B cell (primary cell): ENCODE results near the gene SDCCAG8. TPM values are rescaled to one million over a fixed set of nuclear protein-coding genes. Genes with fewer than 3 reads are reported as not detected.

ENCODE experiments used
- ATAC-seq: fragments of 200-7000 bp; cut with Tn5 transposase; one replicate; pipeline ENCODE4 v1.10.0; 2021; ENCODE audit warnings: low read depth, mild to moderate bottlenecking, moderate number of reproducible peaks, moderate library complexity
- CTCF ChIA-PET: fragments of 350-600 bp; sonication (Branson Sonifier 250); formaldehyde crosslinking; loops from one replicate; lab custom pipeline; 2021; ENCODE audit warnings: antibody characterized with exemption, inconsistent platforms; lab: Charles Lee
- POLR2A ChIA-PET: fragments of 350-600 bp; sonication (Branson Sonifier 250); formaldehyde crosslinking; loops from one replicate; lab custom pipeline; 2021; ENCODE audit warnings: antibody characterized with exemption; lab: Charles Lee
- DNase-seq: peaks from one replicate; pipeline ENCODE4 v3.0.0; 2013
- H2AFZ ChIP-seq: 2 replicates; pipeline ENCODE4 v1.6.1; 2012; ENCODE audit warnings: mild to moderate bottlenecking, low read depth, low read length; ENCODE audit not compliant: insufficient read depth, poor library complexity, severe bottlenecking
- H3K27ac ChIP-seq, 2 donors: 1 replicate in 1 of 2; 2 replicates in 1 of 2; pipeline ENCODE4 v1.5.1; 2012 to 2013; ENCODE audit warnings: low read length in 2 of 2, mild to moderate bottlenecking in 2 of 2, moderate library complexity in 1 of 2
- H3K27me3 ChIP-seq, 4 experiments: fragments of 200-600 bp in 1 of 4; sonication (generic) in 1 of 4; replicated peaks in 1 of 4; 1 replicate in 2 of 4; 2 replicates in 2 of 4; pipeline versions ENCODE4 v1.6.1 to v1.7.0; 2013 to 2016; ENCODE audit warnings: low read length in 3 of 4, mild to moderate bottlenecking in 2 of 4, mixed read lengths in 1 of 4, moderate library complexity in 1 of 4; ENCODE audit not compliant: insufficient read depth in 4 of 4, control insufficient read depth in 3 of 4; ENCODE audit errors: control extremely low read depth in 1 of 4
- H3K36me3 ChIP-seq, 2 experiments: replicated peaks in 1 of 2; 1 replicate in 1 of 2; 2 replicates in 1 of 2; pipeline versions ENCODE4 v1.6.1 to v1.7.1; 2013; ENCODE audit warnings: low read length in 1 of 2; ENCODE audit not compliant: insufficient read depth in 2 of 2, control insufficient read depth in 1 of 2; ENCODE audit errors: control extremely low read depth in 1 of 2, extremely low read depth in 1 of 2
- H3K4me1 ChIP-seq, 2 donors: fragments of 200-600 bp in 1 of 2; sonication (generic) in 1 of 2; 1 replicate in 1 of 2; 2 replicates in 1 of 2; pipeline versions ENCODE4 v1.5.1 to v1.6.1; 2013 to 2017; ENCODE audit warnings: low read length in 2 of 2; ENCODE audit not compliant: control insufficient read depth in 2 of 2, insufficient read depth in 2 of 2
- H3K4me2 ChIP-seq: replicated peaks from 2 replicates; pipeline ENCODE3; 2012; ENCODE audit warnings: mild to moderate bottlenecking, low read depth, low read length; ENCODE audit not compliant: poor library complexity, severe bottlenecking
- H3K4me3 ChIP-seq, 5 experiments: fragments of 200-600 bp in 1 of 5; sonication (generic) in 1 of 5; 1 replicate in 3 of 5; 2 replicates in 2 of 5; pipeline versions ENCODE4 v1.5.1 to v1.7.0; 2011 to 2016; ENCODE audit warnings: low read length in 4 of 5, mild to moderate bottlenecking in 4 of 5, low read depth in 2 of 5, control low read depth in 1 of 5, moderate library complexity in 1 of 5; ENCODE audit not compliant: insufficient read depth in 1 of 5; ENCODE audit errors: control extremely low read depth in 1 of 5, extremely low read depth in 1 of 5
- H3K79me2 ChIP-seq: fragments of 200-600 bp; sonication (generic); one replicate; pipeline ENCODE4 v1.6.0; 2016; ENCODE audit warnings: low read length; ENCODE audit not compliant: control insufficient read depth, insufficient read depth
- H3K9ac ChIP-seq: fragments of 200-600 bp; sonication (generic); 2 replicates; pipeline ENCODE4 v1.6.1; 2017; ENCODE audit warnings: mild to moderate bottlenecking, low read length, moderate library complexity
- H3K9me3 ChIP-seq, 3 donors: one replicate each; pipeline versions ENCODE4 v1.6.1 to v1.7.1; 2013; ENCODE audit warnings: low read length in 2 of 3; ENCODE audit not compliant: control insufficient read depth in 2 of 3, insufficient read depth in 1 of 3; ENCODE audit errors: control extremely low read depth in 1 of 3
- H4K20me1 ChIP-seq: 2 replicates; pipeline ENCODE4 v1.6.0; 2012; ENCODE audit warnings: mild to moderate bottlenecking, low read length; ENCODE audit not compliant: insufficient read depth, control insufficient read depth, poor library complexity, severe bottlenecking
- H3K27ac Mint-ChIP-seq: one replicate; pipeline ENCODE4 v1.8.0; 2021; ENCODE audit warnings: mixed read lengths
- H3K27me3 Mint-ChIP-seq: one replicate; pipeline ENCODE4 v1.8.0; 2021; ENCODE audit warnings: mixed read lengths
- H3K4me1 Mint-ChIP-seq: one replicate; pipeline ENCODE4 v1.8.0; 2021; ENCODE audit warnings: mixed read lengths
- H3K4me3 Mint-ChIP-seq: one replicate; pipeline ENCODE4 v1.8.0; 2021; ENCODE audit warnings: mixed read lengths
- H3K9me3 Mint-ChIP-seq: one replicate; pipeline ENCODE4 v1.8.0; 2022; ENCODE audit warnings: mixed read lengths; ENCODE audit not compliant: insufficient read depth
- CTCF ChIP-seq: fragments of 200-600 bp; IDR thresholded peaks from one replicate; pipeline ENCODE4 v1.8.0; 2022; ENCODE audit warnings: antibody characterized with exemption, mild to moderate bottlenecking
- EZH2 ChIP-seq: IDR thresholded peaks from 2 replicates; pipeline ENCODE4 v1.6.1; 2012; ENCODE audit warnings: borderline replicate concordance, low read depth, mild to moderate bottlenecking, moderate library complexity, low read length; ENCODE audit not compliant: insufficient read depth, poor library complexity, severe bottlenecking
- WGBS: methylation state at CpG from one replicate; pipeline ENCODE4 v1.1.5; 2013; ENCODE audit warnings: missing lambda C conversion rate; ENCODE audit not compliant: insufficient coverage; 5-methylcytosine and 5-hydroxymethylcytosine counted together
- intact Hi-C: fragments of 100-400 bp; cut with micrococcal nuclease; formaldehyde crosslinking; loops from one replicate; pipeline ENCODE4 v1.10.0; 2022
- polyA plus RNA-seq: library from polyadenylated mRNA; depleted of rRNA; stranded (reverse); fragments of >200 nt; gene quantifications from 2 replicates; pipeline ENCODE4 v1.2.3, GENCODE V29; 2012
- total RNA-seq, 2 donors: library from RNA; stranded (reverse); fragments of 120-200 nt in 1 of 2; gene quantifications; 1 replicate in 1 of 2; 2 replicates in 1 of 2; pipeline versions ENCODE4 v1.2.3 to v1.2.4, GENCODE V29; 2013 to 2022

The SDCCAG8 gene
- total and polyA plus RNA-seq, 2 donors (not counting 1 experiment from before 2014, with no cell fraction given): 37.1 to 60.7 TPM

GRCh38 chr1:243432136-243432535 is 176.3 kb downstream of the SDCCAG8 start:
- no peaks in the 10 kb centered on the region for H3K79me2 ChIP-seq
- no peak overlapping the region for H3K4me2 ChIP-seq
- no peak overlapping the region for H2AFZ ChIP-seq
- H3K9me3 ChIP-seq: no peaks in the 10 kb centered on the region
- DNase-seq: no peak
- H3K9me3 Mint-ChIP-seq: no peaks in the 10 kb centered on the region
- WGBS: no CpG with 5 or more reads among the region's 3 CpGs
- H3K27ac ChIP-seq: no peak overlapping the region
- H3K4me1 ChIP-seq: no peaks in the 10 kb centered on the region
- ChIA-PET POLR2A (no interaction called here), CTCF (no interaction called here)
- no peaks in the 10 kb centered on the region for H3K4me1 Mint-ChIP-seq
- no peak overlapping the region for H3K27ac Mint-ChIP-seq
- intact Hi-C loops: no loop called here
- H3K36me3 ChIP-seq: peaks cover 6 to 11% of the 10 kb centered on the region in 2 experiments
- H3K4me3 ChIP-seq: no peak overlapping the region
- H3K9ac ChIP-seq: no peak overlapping the region
- no peak for ATAC-seq
- no peaks in the 10 kb centered on the region for H3K27me3 Mint-ChIP-seq
- H3K4me3 Mint-ChIP-seq: no peak overlapping the region
- H4K20me1 ChIP-seq: no peaks in the 10 kb centered on the region
- H3K27me3 ChIP-seq: no peaks in the 10 kb centered on the region
- TF ChIP-seq EZH2 (no peak), CTCF (no peak)

- no peak overlapping the region for H3K9ac ChIP-seq
Observed at GRCh38 chr1:243433737-243434370, 178.0 kb downstream of the SDCCAG8 start.

More at GRCh38 chr1:243433737-243434370, 178.0 kb downstream of the SDCCAG8 start:
- DNase-seq (no peak), ATAC-seq (no peak)
- CTCF ChIA-PET: no interaction called here
- WGBS: no CpG with 5 or more reads among the region's 8 CpGs
- Mint-ChIP-seq H3K9me3 (no peaks in the 10 kb centered on the region), H3K4me1 (no peaks in the 10 kb centered on the region), H3K4me3 (no peak overlapping the region), H3K27me3 (no peaks in the 10 kb centered on the region), H3K27ac (no peak overlapping the region)
- no peak overlapping the region for H3K27ac ChIP-seq
- POLR2A ChIA-PET: no interaction called here
- H4K20me1 ChIP-seq: no peaks in the 10 kb centered on the region
- H3K36me3 ChIP-seq: peaks cover 0 to 4% of the 10 kb centered on the region in 2 experiments
- no peaks in the 10 kb centered on the region for H3K27me3 ChIP-seq
- TF ChIP-seq CTCF (no peak), EZH2 (no peak)
- intact Hi-C loops: no loop called here
- no peaks in the 10 kb centered on the region for H3K79me2 ChIP-seq
- H2AFZ ChIP-seq: no peak overlapping the region
- no peaks in the 10 kb centered on the region for H3K9me3 ChIP-seq
- no peak overlapping the region for H3K4me3 ChIP-seq
- H3K4me2 ChIP-seq: no peak overlapping the region
- no peaks in the 10 kb centered on the region for H3K4me1 ChIP-seq
